HEK293 (cell line): ENCODE results near the gene ZNF710.

Experiments used
- SCRT1 ChIP-seq: fragments of 450-650 bp; formaldehyde crosslinking; IDR thresholded peaks from 2 replicates; pipeline ENCODE4 v1.5.1; 2016; ENCODE audit warnings: missing biosample characterization, missing genetic modification characterization, borderline replicate concordance
- ZBTB1 ChIP-seq: fragments of 450-650 bp; formaldehyde crosslinking; IDR thresholded peaks from 2 replicates; pipeline ENCODE4 v1.5.1; 2016; ENCODE audit warnings: missing biosample characterization, missing genetic modification characterization
- ZNF48 ChIP-seq: fragments of 450-650 bp; formaldehyde crosslinking; IDR thresholded peaks from 2 replicates; pipeline ENCODE4 v1.5.1; 2016; ENCODE audit warnings: missing biosample characterization, missing genetic modification characterization
- ZNF501 ChIP-seq: fragments of 450-650 bp; formaldehyde crosslinking; IDR thresholded peaks from 2 replicates; pipeline ENCODE4 v1.5.1; 2016; ENCODE audit warnings: missing biosample characterization, missing genetic modification characterization
- TF ChIP-seq, protein P1 (sequence below): IDR thresholded peaks from 2 replicates; pipeline ENCODE4 v1.6.1; 2011; ENCODE audit warnings: mild to moderate bottlenecking, low read depth, low read length, borderline replicate concordance
- TF ChIP-seq, protein P2 (sequence below): fragments of 450-650 bp; formaldehyde crosslinking; IDR thresholded peaks from 2 replicates; pipeline ENCODE4 v1.5.1; 2016; ENCODE audit warnings: missing biosample characterization, missing genetic modification characterization, borderline replicate concordance

The ZNF710 gene

GRCh38 chr15:90130291-90130690 lies 129.2 kb downstream of the ZNF710 start (continued):
- TF ChIP-seq ZNF48 (tag by site-specific recombination) = no peak
- TF ChIP-seq SCRT1 (tag by site-specific recombination) = no peak
- TF ChIP-seq ZBTB1 (tag by site-specific recombination) = no peak
- TF ChIP-seq, protein P1, sequence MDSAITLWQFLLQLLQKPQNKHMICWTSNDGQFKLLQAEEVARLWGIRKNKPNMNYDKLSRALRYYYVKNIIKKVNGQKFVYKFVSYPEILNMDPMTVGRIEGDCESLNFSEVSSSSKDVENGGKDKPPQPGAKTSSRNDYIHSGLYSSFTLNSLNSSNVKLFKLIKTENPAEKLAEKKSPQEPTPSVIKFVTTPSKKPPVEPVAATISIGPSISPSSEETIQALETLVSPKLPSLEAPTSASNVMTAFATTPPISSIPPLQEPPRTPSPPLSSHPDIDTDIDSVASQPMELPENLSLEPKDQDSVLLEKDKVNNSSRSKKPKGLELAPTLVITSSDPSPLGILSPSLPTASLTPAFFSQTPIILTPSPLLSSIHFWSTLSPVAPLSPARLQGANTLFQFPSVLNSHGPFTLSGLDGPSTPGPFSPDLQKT = no peak
- TF ChIP-seq, protein P2, sequence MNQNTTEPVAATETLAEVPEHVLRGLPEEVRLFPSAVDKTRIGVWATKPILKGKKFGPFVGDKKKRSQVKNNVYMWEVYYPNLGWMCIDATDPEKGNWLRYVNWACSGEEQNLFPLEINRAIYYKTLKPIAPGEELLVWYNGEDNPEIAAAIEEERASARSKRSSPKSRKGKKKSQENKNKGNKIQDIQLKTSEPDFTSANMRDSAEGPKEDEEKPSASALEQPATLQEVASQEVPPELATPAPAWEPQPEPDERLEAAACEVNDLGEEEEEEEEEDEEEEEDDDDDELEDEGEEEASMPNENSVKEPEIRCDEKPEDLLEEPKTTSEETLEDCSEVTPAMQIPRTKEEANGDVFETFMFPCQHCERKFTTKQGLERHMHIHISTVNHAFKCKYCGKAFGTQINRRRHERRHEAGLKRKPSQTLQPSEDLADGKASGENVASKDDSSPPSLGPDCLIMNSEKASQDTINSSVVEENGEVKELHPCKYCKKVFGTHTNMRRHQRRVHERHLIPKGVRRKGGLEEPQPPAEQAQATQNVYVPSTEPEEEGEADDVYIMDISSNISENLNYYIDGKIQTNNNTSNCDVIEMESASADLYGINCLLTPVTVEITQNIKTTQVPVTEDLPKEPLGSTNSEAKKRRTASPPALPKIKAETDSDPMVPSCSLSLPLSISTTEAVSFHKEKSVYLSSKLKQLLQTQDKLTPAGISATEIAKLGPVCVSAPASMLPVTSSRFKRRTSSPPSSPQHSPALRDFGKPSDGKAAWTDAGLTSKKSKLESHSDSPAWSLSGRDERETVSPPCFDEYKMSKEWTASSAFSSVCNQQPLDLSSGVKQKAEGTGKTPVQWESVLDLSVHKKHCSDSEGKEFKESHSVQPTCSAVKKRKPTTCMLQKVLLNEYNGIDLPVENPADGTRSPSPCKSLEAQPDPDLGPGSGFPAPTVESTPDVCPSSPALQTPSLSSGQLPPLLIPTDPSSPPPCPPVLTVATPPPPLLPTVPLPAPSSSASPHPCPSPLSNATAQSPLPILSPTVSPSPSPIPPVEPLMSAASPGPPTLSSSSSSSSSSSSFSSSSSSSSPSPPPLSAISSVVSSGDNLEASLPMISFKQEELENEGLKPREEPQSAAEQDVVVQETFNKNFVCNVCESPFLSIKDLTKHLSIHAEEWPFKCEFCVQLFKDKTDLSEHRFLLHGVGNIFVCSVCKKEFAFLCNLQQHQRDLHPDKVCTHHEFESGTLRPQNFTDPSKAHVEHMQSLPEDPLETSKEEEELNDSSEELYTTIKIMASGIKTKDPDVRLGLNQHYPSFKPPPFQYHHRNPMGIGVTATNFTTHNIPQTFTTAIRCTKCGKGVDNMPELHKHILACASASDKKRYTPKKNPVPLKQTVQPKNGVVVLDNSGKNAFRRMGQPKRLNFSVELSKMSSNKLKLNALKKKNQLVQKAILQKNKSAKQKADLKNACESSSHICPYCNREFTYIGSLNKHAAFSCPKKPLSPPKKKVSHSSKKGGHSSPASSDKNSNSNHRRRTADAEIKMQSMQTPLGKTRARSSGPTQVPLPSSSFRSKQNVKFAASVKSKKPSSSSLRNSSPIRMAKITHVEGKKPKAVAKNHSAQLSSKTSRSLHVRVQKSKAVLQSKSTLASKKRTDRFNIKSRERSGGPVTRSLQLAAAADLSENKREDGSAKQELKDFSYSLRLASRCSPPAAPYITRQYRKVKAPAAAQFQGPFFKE = no peak
- no peak for TF ChIP-seq ZNF501 (tag by site-specific recombination)
